CMK (cell line): ENCODE results near the gene FHIT.

Experiments
- DNase-seq: peaks from one replicate; pipeline ENCODE4 v3.0.0-alpha.2; 2010; ENCODE audit warnings: low read depth

FHIT gene

DNA sequence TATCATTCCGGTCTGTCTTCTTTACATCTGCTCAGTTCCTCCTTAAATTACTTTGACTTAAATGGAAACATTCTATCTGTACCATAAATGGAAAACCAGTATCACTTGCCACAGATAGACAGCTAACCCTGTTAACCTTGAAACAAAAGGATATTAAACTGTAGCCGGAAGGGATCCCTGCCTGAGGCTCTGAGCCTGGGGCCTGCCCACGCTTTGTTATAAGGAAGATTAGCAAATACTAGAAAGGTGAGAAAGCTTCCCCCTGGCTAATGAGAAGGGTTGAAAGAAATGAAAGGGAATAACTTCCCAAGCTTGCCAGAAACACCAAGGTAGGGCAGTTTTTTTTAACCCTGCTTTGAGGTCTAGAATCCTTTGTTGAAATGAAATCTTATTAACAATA lies 927.6 kb downstream of the FHIT start:
- no peak for DNase-seq

DNA sequence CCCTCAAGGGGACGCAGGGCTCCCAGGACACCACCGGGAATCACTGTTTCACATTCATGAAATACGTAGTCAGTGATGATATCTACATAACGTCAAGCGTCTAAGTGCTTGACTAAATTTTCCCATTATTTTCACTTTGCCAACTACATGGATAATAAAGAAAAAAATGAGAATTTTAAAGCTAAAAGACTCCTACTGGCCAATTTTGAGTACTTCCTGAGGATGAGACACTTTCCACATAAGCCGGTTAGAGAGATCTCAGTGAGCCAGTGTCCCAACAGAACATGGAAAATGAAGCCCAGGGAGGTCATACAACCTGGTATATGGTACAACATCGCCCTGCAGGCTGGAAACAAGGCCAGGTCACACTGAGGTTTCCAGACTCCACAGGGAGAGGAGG lies 928.1 kb downstream of the FHIT start:
- no peak for DNase-seq

DNA sequence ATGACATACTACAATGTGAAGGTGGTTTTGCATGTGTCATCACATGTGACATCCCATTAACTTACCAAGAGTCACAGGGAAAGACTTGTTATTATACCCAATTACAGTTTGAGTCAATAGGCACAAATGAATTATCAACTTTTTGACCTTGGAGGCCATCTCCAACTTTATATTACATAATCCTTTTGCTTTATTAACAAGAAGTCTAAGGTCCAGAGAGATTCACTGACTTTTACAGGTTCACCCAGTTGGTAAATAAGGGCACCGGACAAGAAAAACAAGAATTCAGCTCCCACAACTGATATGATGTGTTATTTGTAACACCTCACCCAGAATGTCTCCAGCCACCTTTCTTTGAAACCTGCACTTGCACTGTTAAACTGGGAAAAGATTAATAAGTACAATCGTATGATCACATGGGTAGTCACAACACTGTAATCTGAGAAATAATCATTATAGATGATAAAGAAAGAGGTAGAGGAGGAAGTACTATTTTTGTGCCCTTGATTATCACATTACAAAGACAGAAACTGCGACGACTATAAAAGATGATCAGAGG lies 928.9 kb downstream of the FHIT start:
- DNase-seq, result no peak

DNA sequence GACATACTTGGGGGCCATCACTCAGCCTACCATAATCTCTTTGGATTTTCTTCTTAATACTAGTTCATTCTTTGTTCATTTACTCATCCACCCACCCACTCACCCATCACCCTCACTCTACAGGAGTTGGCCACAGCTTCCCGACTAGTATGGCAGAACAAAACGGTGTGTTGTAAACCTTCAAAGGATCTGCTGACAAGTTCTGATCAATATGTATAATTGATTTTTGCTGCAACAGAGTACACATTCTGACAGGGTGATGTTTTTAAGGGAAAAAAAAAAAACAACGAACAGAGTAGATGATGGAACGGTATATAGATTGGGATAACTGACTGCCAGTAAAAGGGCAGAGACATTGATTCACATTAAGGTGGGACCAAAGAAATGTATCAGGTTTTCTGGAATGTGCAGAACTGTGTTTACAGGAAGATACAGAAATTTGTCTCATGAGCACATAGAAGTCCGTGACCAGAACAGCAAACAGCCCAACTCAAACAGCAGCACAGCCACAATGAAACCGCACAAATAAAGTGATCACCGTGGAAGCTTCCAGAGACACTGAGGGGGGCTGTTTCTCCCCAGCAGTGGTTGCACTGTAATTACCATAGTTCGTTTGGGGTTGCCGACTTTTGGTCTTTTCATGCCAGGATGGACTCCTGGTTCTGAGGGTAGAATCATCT lies 931.9 kb downstream of the FHIT start:
- DNase-seq, result no peak

DNA sequence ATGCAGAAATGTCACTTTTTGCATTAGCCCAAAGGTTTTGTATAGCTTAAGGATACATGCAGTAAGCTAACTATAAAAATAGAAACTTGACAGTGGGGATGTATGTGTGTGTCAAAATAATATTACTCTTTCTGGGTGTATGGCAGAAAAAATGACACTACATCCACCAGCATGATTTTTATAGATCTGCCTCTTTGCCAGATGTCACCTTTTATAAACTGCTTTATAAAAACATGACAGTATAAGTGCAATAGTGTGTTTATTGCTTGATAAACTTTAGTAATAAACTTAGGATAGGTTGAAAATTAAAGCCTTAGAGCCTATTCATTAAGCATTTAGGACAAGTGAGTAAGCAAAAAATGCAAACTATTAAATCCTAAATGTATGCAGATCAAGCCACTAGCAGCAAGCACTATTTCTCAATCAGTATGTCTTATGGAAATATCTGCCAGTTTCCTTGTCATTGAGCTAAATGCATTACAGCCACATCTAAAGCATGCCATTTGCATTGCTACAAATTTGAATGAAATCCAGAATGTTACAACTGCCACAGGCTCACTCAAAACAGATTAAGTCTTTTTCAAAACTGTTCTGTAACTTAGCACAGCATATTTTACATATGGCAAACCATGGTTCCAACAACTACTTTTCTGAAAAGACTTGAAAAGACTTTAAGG lies 935.0 kb downstream of the FHIT start:
- DNase-seq, result no peak

DNA sequence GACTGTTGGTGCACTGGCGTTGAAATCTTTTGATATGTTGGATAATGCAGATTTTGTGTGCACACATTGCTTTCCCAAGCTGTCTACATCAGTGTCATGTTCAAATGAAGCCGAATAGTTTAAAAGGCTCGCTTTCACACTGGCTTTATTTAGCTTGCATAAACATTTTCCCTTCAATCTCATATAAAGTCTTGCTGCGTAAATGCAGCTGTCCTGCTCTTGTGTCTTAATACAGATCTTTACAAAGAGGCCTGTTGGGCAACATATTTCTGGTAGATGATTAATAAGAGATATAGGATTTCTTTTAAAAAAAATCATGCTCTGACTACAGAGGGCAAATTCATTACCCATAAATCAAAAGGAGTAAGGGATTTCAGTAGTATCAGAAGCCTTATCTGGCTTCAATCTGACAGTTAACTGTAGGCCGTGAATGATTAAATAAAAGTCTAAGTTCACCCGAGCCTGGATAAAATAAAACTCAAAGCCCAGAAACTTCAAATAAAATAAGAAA lies 937.2 kb downstream of the FHIT start:
- DNase-seq, result no peak

DNA sequence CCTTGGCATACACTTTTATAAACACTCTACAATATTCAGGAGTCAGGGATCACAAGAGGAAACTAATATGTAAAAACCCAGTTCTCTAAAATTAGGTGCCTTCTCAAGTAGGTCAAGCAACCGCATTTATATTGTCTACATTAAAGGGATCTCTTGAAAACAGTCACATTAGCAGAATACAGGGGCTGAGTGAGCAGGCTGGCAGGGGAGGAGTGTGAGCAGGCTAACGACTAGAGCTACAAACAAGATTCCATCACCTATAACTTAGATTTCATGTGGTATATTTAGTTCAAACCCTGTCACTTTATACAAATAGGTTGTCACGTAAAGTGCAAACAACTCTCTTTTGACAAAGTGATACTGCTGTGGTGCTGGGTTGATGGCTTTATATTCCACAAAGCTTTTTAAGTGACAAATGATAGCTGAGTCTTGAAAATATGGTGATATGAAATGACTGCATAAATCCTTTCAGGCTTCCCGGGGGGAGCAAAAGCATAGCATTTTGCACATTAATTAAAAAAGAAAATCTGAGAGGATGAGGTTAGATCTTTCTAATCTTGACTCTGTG lies 937.9 kb downstream of the FHIT start:
- no peak for DNase-seq

DNA sequence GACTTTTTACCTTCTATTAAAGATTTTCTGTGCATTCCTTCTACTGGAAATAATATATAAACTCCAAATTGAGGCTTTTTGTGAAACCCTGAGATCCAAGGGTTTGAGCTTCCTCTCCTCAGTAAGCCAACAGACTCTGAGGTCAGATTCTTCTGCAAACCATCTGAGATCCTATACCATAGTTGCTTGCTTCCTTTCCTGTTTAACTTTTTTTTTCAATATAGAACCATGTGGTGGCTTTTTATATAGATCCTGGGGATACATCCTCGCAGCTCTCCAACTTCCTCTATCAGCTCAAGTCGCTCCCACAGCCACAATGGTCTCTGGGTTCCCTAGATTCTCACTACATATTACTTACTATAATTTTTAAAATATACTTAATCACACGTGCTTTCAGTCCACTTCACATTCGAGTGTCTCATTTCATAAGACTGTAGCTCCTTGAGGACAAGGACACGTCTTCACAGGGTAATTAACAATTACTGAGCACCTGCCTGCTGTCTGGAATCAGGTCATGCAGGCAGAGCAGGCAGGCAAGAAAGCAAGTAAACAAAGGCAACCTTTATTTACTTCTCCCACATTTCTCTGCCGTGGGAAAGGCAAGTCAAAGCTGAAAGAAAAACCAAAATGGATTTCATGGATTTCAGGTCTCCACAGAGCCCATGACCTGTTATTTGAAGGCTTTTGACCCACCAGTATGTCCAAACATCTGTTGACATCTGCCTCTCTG lies 941.5 kb downstream of the FHIT start:
- DNase-seq, result no peak

DNA sequence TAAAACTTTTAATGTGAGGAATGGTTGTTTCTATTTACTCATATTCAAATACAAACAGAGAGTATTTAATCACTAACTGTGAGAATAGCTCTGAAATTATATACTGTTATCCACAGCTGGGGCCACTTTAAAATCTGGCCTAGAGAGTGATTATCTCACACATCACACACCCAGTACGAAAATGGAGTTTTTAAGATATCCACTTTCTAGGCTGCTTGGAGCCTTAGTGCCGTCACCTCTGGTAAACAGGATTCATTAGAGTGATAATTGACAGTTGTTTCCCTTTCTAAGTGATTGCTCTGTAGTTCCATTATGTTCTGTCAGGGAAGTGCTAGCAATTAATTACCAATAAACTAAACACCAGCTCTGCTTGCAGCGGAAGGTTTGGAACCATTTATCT lies 942.4 kb downstream of the FHIT start:
- no peak for DNase-seq

DNA sequence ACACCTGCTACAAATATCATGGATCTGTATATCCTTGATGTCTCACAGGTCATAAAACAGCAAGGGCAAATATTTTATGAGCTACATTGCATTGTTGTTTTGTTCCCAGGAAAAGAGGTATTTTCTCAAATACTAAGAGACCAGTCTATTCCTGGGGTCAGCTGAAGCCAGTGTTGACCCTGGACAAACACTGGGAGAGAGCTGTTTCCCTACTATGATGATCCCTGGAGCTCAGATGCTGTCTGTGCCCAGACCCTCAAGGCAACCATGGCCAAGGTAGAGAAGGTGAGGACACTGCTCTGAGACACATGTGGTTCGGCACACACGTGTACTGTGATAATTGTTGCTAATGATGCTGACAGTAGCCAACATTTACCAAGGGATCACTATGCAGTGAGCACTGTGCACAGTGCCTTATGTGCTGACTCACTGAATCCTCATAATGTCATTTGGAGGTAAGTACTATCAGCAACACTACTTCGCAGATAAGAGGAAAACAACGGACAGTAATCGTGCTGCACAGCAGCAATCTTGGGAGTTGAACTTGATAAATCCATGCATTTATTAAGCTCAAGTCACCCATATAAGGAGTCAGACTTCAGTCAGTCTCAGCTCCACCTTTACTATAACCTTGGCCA lies 943.6 kb downstream of the FHIT start:
- DNase-seq, result no peak

DNA sequence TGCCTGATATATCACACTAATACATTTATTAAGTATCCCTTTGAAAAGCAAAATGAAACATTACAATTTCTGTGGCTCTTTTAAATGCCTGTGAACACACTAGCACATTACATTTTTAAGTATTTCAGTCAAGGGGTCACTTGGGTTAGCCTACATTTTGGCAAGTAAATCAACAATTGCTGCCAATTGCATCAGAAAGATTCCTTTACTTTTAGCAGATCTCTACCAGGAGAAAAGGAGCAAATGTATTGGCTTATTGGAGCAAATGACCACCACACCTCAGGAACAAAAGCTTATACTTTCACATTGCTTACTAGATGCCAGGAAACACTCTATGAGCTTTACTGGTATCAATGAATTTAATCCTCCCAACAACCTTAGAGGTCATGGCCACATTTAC lies 947.1 kb downstream of the FHIT start:
- no peak for DNase-seq

DNA sequence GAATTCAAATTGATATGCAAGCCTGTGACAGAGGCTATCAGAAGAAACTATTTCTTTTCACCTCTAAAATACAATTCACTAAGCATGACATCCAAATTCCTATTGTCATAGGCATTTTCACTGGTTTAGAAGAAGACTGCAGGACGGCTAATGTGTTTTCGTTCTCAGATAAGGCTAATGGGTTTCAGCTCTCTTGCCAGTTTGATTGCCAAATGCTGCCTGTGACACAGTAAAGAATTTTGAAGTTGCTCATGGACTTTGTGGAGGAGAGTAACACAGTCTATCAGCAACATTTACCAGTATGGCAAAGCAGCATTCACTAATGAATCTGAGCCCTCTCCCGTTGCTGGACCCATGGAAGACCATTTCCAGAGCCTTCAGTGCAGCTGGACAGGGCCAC lies 948.1 kb downstream of the FHIT start:
- no peak for DNase-seq

DNA sequence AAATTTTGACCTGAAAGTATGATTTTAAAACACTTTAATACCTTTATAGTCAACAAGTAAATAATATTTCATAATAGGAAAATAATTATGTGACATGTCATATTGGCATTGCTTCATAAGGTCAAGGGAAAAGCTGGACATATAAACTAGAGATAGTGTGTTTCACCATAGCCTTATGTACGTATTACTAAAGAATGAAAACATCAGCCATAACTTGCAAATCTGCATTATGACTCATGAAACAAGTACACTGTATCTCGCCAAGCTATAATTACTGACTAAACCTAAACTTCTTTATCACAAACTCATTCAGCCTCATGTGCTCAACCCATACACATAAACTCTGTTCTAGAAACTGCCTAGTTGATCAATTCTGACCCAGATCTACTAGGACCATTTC lies 950.1 kb downstream of the FHIT start:
- DNase-seq, result no peak

DNA sequence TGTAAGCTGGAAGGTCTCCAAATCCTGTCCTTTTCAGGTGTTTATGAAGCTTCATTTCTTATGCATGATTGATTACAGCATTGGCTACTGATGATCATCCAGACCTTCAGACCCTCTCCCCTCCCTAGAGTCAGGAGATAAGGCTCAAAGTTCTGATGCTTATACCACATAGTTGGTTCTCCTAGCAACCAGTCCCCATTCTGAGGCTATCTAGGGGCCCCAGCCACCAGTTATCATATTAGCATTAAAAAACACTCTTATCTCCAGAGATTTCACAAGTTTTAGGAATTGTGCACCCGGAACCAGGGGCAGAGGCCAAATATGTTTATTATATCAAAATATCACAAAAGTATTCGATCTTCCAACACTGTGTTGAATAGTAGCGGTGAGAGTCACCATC lies 953.1 kb downstream of the FHIT start:
- no peak for DNase-seq

DNA sequence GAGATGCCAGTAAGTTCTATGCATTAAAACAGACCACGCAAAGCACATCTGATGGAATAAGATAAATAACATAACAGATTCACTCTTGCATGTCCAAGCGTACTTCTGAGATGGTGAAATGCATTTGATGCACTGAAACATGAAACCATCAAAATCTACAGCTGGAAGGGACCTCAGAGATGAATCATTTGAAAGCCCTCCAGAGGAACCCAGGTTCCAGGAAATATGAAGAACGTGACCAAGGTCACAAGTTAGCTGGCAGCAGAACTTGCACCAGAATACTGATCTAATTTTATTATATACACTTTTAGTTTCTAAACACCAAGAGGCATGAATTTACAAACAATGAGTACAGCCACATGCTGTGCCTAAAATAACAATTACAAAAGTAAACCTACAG lies 957.1 kb downstream of the FHIT start:
- no peak for DNase-seq

DNA sequence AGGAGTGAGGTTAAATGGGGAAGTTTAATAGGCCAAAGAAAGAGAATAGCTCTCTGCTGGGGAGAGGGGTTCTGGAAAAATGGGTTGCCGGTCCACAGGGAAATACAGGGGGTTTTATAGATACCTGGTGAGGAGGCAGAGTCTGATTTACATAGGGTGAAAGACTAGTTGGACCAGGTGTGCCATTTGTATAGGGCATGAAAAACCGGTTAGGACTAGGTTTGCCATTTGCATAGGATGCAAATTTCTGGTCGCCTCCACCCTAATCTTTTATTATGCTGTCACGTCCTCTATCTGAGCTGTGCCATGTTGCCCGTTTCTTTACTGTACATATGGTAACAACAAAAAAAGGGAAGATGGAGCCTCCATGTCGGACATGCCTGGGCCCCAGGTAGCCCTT lies 960.1 kb downstream of the FHIT start:
- no peak for DNase-seq

DNA sequence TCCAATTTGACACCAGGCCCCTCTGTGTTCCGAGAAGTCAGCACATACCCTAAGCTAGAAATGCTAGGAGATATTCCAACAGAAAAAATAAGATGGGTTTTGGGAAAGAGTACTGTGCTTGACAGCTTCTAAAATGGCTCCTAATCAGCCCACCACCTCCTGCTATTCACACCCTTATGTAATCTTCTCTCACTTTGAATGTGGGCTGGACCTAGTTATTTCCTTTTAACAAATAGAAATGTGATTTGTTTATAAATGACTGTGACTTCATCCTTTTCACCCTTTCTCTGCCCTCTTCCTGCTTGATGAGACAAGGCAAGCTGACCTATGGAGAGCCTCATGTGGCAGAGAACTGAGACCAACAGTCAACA lies 961.1 kb downstream of the FHIT start:
- no peak for DNase-seq

DNA sequence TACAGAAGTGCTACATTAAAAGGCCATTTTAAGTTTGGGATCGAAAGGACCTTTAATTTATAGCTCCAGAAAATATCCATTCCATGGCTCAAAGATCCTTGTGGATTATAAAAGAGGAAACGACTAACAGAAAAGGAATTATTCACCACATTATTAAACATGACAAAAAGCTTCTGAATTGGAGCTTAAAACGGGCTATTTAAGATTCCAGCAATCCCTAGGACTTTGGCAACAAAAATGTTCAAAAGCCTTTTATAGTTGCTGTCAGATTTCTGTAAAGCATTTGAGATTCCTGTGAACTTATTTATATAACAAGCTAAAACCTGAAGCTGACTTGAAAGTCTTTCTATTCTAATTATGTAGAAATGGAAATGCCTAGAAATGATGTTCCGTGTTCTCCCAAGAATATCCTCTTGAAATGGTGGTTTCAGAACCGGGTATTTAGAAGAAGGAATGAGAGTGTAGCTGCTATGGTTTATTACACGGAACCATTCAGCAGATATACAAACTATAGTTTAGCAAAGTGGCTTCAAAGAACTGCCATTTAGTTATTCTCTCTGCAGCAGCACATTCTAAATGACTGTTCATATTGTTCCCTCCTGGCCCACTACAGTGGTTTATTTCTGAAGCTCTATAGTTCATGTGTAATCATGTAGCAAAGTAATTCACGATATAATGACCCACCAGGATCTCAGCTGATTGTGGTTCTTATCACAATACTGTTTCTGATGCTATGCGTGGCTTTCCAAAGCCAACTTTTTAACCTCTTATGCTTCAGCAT lies 961.7 kb downstream of the FHIT start:
- no peak for DNase-seq

DNA sequence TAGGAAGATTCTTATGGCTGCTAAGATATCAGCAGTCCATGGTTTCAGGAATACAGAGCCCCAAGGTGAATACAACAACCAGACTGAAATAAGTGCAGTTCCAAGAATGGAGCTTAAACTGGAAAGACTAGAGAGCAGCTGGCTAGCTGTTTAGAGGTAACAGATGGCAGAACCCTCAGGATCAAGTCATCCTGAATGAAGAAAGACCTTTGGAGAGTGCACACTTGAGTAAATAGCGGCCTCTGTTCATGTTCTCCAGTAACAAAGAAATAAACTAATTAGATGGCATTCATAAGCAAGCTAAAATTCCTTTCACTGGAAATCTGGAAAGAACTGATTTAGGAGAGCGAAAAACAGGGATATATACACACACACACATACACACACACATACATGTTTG lies 968.4 kb downstream of the FHIT start:
- no peak for DNase-seq

DNA sequence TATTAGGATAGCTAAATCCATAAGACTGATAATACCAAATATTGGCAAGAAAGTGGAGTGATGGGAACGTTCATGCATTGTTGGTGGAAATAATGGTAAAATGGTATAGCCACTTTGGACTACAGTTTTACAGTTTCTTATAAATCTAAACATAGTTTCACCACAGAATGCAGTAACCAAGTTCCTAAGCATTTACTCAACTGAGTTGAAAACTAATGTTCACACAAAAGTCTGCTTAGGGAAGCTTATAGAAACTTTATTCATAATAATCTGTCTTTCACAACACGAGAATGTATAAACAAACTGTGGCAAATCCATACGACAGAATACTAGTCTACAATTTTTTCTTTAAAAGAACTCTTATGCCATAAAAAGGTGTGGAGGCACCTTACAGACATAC lies 969.3 kb downstream of the FHIT start:
- DNase-seq, result no peak

DNA sequence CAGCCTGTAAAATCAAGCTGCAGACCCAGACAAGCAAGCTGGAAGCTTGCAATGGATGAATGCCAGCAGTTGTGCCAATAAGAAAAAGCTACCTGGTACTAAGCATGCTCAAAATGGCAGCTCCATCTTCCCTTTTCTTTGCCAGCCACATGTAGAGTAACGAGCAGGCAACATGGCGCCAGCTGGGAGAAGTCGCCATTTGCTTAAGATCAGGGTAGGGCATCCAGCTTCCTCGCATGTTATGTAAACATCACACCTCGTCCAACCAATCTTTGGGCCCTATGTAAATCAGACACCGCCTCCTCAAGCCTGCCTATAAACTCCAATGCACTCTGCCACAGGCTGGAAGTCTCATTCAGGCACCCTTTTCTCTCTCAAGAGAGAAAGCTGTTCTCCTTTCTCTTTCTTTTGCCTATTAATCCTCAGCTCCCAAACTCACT lies 973.9 kb downstream of the FHIT start:
- DNase-seq, result no peak
